NCI-H2171 treated with DMSO at 0.1 percent for 48 hours (cell line): ENCODE data around the gene THRB.

Source experiments
- DNase-seq: peaks from one replicate; lab custom pipeline; 2025; lab: John Stamatoyannopoulos, UW

THRB gene

DNA sequence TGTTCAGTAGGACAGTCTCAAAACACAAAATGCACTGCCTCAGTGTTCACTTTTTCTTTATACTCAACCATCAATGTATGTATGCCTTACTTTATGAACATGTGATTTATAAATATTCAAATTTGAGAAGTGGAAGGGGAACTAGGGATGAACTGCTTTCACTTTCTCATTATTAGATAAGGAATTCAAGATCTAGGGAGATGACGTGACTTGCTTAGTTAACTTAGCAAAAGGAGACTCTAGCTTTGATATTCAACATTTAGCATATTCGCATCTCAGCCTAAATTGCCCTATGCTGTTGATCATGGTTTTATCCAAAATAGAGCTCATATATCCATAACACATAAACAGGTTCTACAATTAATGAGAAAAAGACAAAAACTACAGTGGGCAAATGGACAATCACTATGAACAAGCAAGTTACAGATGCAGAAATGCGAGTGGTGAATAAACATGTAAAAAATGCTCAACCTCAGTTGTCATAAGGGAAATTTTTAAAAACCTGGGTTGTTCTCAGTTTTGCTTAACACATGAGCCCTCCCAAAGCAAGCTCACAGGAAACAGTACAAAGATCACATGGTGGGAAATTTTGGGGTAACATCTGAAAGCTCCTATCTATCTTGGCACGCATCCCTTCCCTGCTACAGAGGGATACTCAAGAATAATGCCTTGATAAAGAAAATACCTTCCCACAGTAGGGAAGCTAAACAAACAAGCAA, 269.8 kb downstream of the THRB start:
- DNase-seq = no peak

DNA sequence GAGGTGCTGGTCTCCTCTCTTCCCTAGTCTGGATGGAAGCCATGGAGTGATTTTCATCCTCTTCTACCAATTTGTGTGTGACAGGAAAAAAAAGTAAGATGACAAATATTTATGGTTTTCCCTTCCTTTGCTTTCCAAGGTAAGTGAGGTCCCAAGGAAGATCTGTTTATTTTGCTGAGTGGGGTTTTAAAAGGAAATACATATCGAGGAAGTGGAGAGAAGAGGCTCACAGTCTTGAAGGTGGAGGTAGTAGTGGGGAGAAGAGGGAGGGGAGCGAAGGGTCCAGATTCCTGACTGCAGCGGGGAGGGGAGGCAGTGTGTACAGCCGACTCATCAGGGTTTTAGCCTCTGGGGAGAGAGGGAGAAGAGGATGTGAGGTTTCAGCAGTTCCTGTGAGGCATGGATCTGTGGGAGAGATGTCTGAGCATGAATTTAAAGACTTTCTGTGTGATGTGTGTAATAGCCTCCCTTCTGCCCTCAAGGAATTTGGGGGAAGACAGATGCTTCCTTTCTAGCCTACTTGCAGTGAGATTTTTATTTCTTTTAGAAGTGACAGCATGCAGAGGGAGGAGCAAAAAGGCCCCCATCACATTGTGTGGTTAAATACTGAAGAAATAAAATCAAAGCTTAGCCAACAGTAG, 272.4 kb downstream of the THRB start:
- DNase-seq = no peak

DNA sequence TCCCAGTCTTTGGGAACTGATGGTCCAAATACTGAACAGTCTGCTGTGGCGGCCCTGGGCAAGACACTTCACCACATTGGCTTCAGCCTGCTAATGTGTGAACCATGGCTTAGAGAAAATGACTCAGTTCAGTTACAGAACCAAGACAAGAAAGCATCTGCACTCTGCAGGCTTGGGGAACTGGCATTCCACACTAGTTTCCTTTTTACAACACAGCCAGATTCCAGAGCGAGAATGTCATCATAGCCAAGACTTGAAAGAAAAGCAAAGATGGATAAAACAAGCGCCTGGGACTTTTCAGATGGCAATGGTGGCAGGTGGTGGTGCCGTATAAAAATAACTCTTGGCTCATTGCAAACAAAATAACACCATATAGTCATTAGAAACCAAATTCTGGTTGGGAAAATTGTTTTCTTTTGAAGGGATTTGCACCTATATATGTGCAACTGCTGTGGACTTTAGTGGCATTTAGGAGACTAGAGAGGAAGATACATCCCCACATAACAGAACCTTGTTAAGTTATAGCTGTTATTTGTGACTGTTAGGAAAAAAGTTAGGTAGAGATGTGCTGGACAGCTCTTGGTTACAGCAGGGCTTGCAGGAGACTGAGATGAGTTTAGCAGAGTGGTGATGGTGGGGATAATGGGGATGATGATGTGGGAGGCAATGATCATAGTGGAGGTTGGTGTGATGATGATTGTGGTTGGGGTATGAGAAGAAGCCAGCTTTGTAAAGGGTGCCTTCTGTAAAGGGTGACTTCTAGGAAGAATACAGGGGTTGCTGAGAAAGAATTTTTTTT, 273.6 kb downstream of the THRB start:
- DNase-seq = no peak

DNA sequence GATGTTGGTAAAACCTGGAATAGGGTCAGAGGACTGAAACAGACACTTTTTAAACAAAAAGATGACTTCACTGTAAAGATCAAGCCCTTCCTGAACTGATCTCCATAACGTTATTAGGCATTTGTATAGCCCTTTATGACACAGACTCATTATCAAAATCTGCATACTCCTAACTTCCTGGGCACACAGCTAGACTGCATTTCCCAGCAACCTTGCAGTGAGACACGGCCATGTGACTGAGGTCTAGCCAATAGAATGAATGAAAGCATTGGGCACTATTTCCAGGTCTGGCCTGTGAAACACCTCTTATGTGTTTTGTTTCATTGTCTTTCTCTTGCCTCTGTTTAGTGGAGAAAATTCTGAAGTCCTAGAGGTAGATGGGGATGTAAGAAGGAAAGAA, 279.1 kb downstream of the THRB start:
- DNase-seq = no peak

DNA sequence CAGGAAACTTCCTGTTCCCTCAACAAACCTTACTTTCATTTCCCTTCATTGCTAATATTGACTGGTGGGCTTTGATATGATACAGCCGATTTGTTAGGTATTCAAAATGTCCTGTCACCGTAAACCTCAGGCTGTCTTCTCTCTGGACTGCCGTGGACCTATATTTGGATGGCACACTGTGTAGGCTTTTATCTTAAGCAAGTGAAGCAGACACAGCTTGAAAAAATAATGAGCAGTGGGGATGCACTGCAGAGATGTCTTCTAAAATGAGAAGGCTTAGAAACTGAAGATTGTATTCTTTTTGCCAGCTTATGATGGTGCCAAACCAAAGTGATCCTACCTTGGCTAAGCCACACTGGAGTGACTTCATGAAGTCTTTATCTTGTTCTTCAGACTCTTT, 283.3 kb downstream of the THRB start:
- DNase-seq = no peak

DNA sequence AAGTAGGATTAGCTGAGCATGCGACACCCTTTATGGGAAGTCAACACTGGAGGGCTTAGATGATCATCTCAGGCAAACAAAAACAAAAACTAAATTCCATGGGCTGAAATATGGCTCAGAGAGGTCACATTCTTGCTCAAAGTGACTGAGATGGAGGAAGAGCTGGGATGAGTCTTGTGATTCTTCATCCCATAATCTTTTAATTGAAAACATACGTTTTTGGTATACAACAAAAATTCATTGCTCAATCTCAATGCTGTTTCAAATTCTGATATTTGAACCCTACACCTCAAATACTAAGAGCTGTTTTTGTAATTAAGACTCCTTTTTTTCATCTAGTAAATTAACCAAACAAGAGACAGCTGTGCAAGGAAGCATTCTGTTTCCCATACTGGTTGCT, 292.6 kb downstream of the THRB start:
- no peak for DNase-seq

DNA sequence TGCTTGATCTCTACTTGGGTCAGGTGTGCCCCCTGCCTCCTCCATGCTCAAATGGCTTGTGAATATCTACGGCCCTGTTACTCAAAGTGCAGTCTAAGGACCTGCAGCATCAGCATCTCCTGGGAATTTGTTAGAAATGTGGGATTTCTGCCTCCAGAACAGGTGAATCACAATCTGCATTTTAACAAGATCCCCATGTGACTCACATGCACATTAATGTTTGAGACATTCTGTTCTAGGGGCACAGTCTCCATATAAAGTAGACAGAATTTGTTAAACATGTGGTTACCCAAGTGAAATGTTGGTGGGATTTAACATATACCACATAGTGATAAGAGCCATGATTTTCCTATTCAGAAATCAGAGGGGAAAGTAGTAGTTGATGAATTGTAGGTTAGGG, 293.3 kb downstream of the THRB start:
- no peak for DNase-seq

DNA sequence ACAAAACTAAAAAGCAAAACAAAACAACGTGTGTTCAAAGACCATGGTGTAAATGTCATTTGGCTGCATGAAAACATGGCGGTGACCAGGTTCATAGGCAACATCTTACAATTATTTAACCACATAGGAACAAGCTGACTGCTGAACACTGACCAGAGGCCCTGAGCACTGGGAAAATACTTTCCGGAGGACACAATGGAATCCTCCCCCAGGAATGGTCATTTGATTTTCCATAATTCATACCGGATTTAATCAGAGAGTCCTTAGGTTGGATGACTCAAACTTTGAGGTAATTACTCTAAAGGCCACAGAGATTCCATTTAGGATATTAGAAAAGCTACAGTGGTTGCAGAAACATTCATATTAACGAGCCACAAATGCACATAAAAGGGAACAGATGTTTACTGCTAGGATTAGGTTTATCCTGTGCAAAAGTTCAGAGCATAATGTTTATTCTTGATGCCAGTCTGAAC, 294.8 kb downstream of the THRB start:
- DNase-seq = no peak

DNA sequence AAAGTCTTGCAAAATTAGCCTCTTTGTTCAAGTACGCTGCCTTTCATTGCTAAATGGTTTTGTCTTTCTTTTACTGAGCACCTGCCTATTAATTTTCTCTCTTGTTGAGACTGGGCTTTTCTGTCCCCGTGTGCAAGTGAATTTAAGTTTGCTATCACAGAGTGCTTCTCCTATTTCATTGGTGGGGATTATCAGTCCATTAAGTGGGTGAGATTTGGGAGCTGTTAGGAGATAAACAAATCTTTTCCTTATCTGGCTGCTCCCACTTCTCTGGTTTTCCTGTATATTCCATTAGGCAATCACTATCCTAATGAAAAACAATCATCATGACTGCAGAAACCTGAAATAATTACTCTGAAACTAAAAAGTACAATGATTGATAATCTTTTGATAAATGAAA, 295.4 kb downstream of the THRB start:
- DNase-seq = no peak

DNA sequence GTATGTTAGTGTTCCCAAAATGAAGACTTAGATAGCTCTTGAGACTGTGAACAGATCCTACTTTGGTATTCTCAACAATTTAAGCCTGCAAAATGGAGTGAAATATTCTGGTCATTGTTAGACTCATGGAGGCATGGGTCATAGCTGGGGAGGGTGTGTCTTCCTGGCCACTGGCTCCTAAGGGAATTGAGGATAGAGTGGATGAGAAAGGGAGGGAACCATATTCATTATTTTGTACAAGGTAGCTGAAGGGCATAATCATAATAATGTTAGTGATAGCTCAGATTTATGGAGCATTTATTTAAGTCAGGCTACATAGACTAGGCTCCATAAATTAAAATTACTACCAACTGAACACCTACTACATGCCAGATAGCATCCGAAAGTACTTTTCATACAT, 295.9 kb downstream of the THRB start:
- DNase-seq = no peak

DNA sequence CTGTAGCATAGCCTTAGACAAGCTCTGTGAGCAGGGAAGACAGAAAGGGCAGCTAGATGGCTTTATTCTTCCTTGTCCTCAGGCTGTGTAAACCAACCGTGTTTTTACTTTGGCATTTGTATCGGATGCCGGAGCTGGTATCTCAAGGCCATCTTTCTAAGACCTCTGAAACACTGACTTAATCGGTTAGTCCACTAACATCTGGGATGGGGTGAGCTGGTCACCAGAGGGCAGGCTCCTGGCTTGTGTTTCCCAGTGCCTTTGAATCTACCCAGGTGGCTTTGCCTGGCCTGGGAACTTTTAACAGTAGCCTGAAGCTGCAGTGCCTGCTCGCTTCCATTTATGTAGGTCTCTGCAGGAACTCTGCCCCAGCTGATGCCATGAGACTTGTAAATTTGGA, 296.8 kb downstream of the THRB start:
- DNase-seq = no peak

DNA sequence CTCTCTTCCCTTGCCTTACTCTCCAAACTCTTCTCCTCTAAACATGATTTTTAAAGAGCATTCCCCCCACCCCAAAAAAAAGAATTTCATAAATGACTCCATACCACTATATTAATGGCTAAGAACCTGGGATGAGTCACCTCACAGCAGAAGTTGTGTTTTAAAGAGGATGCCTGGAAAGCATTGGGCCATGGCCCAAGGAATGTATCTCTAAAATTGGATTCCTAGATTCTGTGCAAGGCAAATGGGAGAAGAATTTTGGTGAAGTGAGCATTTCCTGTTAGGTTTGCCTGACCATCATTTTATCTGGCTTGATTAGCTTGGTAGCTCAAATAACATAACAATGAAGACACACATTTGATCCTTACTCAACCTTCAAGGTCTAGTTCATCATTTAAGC, 298.1 kb downstream of the THRB start:
- DNase-seq = no peak

DNA sequence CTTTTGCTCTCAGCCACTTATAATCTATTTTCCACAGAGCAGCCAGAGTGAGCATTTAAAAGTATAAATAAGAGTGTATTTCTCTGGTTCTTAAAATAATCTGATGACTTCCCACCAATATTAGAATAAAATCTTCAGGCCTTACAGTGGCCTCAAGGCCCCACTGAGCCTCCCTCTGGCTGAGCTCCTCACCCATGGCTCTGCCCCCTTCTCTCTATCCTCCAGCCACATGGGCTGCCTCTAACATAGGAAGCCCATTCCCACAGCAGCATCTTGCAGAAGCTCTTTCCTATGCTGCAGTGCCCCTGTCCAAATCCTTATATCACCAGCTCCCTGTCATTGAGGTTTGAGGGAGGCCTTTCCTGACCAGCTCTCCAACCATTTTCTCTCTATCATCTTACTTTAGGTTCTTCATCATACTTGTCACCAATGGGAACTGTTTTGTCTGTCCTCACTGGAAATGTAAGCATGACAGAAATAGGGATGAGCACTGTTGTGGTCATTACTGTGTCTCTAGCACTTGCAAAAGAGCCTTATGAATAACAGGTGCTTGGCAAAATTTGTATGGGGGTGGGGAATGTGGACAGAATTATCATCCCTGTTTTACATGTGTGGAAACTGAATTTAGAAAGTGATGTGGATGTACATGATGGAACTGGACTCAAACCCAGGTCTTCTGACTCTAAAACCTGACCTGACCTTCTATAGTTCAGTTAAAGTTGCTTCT, 299.0 kb downstream of the THRB start:
- DNase-seq = no peak

DNA sequence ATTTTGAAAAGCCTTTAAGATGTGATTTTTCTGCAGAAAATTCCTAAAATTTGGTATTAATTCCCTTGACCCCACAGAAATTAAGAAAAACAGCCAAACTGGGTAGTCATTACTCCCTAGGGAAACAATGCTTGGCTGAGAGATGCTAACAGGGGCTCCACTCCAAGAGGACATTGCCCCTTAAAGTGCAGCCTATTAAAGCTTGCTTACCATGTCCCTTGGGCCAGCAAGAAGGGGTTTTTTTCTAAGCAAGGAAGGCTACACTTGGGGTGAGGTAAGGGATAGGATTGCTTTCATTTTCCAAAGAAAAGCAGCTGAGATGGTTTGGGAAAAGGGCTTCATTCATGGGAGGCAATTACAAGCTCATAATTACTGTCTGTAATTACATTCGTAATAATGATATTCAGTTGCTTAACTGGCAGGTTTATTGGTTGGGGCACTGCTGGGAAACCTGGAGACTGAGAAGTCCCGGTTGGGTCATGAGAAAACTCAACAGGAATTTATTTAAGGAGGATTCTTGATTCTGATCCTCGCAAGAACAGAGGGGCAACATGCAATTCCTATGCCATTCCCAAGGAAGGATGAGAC, 302.1 kb downstream of the THRB start:
- DNase-seq = no peak

DNA sequence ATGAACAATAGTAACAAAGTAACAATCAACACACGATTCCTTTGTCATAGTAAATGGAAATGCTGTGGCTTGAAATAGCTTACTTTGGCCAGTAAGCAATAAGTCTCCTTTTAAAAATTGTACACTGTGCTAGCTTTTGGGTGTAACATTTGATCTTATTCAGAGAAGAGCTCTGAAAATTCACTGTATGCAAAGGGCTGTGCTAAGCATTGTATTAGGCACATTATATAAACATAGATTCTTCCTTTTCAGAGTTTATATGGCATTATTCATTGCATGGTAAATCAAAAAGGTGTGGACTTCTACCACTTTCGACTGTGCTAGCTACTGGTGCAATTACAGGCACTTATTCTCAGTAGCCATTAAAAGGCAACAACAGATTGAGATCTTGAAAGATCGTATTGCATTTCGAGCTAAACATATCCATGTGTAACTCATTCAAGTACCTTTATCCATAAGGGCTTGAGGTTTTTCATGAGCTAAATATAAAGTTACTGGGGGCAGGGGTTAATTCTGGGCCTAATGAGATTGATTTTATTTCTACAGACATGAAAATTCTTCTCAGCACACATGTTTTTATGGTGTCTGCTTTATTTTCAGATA, 302.7 kb downstream of the THRB start:
- DNase-seq = peak; percentile 52

DNA sequence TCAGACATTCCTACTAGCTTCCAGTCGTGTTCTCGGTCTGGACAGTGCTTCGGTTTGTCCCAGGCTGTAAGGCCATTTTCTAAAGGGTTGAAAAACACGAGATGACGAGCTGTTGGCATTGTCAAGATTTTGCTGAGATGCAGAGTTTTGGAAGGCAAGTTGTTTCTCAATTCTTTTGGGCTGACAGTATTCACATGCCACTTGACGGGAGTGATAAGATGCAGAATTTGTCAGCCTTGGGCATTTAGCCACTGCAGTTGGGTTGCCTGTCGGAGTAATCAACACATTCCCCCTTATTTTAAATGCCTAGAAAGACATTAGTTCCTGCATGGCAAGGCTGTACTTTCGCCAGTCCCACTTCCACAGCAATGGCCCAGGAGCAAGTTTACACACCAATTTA, 304.4 kb downstream of the THRB start:
- DNase-seq = no peak

DNA sequence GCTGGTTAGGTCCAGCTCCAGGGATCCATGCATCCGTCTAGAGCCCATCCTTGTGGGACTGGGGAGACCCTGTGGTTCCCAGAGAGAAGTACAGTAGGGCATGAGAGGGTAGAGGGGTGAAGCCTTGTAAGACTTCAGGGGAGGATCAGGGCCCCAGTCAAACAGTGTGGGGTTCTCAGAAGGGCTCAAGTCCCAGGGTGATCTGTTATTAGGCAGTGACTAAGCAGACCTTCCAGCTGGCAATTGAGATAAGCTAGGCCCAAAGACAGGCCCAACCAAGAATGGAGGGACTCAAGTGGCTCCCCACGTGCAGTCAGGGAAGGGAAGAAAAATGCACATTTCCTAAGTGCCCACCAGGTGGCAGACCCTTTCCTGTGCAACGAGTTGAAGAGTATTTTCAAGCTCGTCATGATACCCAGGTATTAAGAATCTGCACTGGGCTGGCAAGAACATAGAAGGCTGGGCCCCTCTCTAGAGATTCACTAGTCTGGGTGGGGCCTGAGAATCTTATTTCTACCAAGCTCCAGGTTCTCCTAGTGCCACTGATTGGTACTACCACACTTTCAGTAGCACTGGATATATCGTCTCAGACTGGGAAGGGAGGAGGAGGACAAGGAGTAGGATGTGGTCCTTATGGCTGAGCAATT, 308.8 kb downstream of the THRB start:
- DNase-seq = peak; percentile 3

DNA sequence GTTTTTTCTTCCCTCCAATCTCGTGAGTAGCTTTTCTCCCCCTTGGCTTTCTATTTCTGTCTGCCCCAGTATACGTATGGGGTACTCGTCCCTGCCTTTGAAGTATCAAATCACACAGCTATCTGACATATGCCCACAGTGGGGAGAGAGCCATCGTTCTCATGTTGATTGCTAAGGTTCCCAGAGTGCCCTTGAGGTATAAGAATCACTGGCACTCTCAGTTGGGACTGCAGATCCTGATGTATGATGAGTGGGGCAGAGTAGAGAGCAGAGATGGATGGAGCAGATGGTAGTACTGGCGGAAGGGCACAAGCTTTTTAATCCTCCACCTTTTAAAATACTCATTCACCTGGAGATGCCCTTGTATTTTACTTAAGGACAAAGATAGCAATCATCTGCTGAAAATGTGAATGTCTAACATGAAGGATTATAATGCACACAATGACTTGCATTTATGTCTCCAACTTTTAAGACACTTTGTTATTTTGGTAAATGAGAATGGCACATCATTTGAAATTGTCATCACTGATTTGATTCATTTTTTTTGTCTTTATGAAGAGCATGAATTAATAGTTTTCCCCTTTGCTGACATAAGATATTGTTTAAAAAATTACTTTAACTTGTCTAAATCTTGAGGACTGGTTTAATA, 310.0 kb downstream of the THRB start:
- no peak for DNase-seq

DNA sequence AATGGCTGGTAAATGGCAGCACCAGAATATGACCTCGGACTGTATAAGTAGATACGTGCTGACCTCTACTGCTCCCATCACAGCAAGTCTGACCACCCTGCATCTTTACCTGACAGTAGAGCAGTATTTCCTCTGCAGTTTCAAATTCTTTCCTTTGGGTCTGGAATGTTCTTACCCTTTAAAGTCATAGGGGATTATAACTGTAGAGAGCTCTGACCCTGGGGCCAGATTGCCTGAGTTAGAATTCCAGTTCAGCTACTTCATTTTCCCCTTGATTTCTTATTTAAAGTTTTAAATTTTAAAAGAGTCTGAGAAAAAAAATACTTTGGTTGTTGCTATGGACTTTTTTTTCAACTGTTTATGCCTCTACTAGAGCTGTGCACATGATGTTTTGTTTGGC, 311.9 kb downstream of the THRB start:
- DNase-seq = no peak

DNA sequence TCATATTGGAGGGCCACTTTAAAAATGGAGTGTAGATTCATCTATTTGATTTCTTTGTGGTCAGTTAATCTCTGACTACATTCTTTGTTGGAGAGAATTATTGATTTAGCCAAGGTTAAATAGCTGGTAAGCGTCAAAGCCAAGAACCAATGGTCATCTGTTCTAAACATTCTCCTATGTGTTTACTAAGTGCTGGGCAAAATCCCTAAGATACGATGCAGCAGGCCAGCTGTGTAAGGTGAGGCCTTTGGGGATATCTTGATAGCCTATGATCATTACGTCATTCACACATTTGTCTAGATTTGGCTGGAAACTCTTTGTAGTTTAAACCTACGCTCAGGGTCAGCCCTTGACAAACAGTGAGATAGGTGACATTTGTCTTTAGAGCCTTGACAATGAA, 313.4 kb downstream of the THRB start:
- no peak for DNase-seq

DNA sequence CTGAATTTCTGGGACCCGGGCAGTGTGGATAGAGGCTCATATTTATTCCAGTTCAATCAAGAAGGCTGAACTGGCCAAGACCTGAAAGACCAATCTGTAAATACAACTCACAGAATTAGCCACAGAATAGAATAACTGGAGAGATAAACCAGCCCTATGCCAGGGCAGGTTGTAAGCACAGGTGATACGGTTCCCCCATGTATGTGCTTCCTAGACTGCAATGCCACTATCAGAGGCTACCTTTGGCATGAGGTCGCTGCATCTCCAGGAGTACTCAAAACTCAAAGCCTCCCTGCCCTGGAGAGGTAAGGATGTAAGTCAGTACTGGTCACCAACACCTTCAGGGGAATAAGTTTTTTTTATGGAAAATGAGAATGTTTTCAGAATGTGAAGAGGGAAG, 314.0 kb downstream of the THRB start:
- no peak for DNase-seq
